GM12875 (cell line): Measurements from ENCODE around the gene TH.
"Not testable (repeated sequence)": the region's sequence is repeated elsewhere in the genome, so short reads cannot be mapped to it uniquely, and the experiment has no call there.

ENCODE experiments used
- H3K4me3 ChIP-seq: one replicate; pipeline ENCODE4 v1.5.1; 2011; ENCODE audit warnings: low read depth, low read length, control low read depth
- TF ChIP-seq, protein P1 (sequence below): IDR thresholded peaks from 2 replicates; pipeline ENCODE4 v1.5.1; 2011; ENCODE audit warnings: low read depth, mild to moderate bottlenecking, control low read depth, inconsistent platforms, low read length, moderate library complexity, borderline replicate concordance; ENCODE audit not compliant: insufficient read depth

TH gene

DNA sequence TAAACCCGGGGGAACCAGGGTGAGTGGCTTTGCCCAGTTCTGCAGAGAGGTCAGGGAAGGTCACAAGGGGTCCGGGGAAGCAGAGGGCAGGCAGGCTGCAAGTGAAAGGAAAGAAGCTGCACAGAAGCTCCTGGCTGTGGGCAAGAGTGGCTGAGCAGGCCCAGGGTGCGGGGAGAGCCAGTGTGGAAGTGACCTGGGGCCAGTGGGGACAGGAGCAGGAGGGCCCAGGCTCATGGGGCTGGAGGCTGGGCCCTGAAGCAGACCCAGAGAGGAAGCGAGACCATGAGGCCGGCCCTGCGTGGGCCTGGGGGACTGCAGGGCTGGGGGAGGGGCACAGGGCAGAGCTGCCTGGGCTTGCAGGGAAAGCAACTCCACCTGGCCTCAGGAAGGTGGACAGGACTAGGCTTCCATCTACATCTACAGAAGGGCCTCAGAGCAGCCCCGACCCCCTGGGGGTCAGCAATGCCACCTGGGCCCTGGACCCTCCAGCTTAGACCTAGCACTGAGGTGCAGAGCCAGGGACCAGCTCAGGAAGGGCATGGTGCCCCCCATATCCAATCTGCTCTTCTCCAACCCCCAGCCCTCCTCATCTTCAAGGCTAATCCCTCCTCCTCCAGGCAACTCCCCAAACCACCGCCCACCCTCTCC is 44.0 kb downstream of the TH start:
- TF ChIP-seq, protein P1, sequence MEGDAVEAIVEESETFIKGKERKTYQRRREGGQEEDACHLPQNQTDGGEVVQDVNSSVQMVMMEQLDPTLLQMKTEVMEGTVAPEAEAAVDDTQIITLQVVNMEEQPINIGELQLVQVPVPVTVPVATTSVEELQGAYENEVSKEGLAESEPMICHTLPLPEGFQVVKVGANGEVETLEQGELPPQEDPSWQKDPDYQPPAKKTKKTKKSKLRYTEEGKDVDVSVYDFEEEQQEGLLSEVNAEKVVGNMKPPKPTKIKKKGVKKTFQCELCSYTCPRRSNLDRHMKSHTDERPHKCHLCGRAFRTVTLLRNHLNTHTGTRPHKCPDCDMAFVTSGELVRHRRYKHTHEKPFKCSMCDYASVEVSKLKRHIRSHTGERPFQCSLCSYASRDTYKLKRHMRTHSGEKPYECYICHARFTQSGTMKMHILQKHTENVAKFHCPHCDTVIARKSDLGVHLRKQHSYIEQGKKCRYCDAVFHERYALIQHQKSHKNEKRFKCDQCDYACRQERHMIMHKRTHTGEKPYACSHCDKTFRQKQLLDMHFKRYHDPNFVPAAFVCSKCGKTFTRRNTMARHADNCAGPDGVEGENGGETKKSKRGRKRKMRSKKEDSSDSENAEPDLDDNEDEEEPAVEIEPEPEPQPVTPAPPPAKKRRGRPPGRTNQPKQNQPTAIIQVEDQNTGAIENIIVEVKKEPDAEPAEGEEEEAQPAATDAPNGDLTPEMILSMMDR, result no peak
- H3K4me3 ChIP-seq, result no peak overlapping the region

DNA sequence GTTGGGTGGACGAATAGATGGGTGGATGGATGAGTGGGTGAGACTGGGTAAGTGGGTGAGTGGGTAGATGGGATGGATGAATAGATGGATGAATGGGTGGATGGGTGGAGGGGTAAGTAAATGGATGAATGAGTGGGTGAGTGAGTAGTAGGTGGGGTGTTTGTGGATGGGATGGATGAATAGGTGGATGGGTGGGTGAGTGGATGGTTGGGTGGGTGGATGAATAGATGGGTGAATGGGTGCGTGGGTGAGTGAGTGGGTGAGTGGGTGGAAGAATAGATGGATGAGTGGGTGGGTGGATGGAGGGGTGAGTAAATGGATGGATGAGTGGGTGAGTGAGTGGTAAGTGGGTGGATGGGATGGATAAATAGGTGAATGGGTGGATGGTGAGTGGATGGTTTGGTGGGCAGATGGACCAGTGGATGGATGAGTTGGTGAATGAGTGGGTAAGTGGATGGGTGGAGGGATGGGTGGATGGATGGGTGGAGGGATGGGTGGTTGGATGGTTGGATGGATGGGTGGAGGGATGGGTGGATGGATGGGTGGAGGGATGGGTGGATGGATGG is 45.0 kb downstream of the TH start:
- TF ChIP-seq, protein P1, result no peak
- no peak overlapping the region for H3K4me3 ChIP-seq

DNA sequence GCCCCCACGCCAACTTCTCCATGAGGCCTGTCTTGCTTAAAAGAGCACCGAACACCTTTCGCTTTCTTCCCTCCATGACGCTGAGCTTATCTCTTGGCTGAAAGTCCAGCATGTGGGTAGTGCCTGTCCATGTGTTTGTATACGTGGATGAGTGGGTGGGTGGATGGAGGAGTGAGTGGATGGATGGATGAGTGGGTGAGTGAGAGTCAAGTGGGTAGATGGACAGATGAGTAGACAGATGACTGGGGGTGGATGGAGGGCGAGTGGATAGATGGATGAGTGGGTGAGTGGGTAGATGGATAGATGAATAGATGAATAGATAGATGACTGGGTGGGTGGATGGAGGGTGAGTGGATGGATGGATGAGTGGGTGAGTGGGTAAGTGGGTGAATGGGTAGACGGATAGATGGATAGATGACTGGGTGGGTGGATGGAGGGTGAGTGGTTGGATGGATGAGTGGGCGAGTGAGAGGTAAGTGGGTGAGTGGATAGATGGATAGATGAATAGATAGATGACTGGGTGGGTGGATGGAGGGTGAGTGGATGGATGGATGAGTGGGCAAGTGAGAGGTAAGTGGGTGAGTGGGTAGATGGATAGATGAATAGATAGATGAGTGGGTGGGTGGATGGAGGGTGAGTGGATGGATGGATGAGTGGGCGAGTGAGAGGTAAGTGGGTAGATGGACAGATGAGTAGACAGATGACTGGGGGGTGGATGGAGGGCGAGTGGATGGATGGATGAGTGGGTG is 46.7 kb downstream of the TH start:
- H3K4me3 ChIP-seq, result not testable (repeated sequence)

DNA sequence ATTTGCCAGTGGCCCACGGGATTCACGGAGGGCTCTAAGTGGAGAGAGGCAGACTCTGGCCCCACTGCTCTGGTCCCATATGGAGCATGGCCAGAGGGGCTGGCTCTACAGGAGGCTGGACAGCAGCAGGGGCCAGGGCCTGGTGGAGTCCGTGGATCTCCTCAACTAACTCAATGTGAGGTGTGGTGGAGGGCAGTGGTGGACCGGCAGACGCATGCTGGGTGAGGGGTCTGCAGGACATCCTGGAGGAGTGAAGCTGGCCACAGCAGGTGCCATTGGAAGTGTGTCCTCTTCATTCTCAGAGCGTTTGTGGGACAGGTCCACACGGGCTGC is 48.0 kb downstream of the TH start:
- TF ChIP-seq, protein P1, result no peak
- H3K4me3 ChIP-seq, result no peak overlapping the region

DNA sequence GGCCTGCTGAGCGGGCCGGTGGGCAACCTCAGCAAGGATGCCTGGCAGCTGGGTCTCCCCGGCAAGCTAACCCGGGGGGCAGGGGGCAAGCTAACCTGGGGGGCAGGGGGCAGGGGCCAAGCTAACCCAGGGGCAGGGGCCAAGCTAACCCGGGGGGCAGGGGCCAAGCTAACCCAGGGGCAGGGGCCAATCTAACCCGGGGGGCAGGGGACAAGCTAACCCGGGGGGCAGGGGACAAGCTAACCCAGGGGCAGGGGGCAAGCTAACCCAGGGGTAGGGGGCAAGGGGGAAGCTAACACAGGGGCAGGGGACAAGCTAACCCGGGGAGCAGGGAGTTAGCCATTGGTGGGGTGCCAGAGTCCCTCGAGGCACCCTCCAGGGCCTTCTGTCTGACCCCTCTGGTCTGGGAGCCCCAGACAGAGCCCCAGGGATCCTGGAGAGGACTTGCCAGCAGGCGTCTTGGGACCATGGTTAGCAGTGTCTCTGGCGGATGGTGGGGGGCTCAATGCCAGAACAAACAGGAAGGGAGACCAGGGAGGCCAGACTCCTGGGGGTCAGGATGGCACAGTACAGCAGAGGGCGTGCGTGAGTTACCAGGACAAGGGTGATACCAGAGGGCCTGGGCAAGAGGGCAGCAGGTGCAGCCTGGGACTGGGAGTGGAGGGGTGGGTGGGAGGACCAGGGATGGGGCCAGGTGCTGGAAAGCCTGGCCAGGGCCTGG is 48.5 kb downstream of the TH start:
- no peak overlapping the region for H3K4me3 ChIP-seq
- TF ChIP-seq, protein P1, result no peak

DNA sequence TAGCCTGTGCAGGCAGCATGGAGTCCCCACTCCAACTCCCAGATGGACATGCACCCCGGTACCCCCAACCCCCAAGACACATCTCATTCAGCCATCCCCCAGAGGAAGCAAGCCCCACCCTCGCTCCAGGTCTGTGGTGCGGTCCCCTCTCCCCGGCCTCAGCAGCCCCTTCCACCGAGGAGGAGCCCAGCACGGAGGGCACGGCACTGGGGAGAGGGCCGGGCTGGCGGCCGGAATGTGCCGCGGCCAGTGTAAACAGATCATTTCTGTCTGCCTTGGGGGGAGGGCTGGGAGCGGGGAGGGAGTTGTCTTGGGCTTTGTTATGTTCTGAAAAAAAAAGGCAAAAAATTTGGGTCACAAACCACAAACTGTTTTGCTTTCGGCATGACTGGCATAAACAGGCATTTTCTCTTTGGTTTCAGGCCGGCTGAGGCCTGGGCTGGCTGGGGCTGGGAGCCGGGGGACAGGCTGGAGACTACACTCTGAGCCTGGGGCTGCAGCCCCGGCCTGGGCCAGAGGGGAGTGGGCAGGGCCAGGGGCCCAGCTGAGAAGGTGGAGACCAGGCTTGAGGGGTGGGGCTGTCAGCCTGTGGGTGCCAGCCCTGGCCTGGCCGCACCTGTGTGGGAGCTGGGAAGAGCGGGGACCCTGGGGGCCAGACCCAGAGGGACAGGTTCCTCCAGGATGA is 49.3 kb downstream of the TH start:
- TF ChIP-seq, protein P1, result no peak
- no peak overlapping the region for H3K4me3 ChIP-seq
